Measurements from ENCODE around the gene RPS27.

RPS27 gene

GRCh38 chr1:153962088-153963029 is 28.2 kb upstream of the RPS27 start:
- no peak for DNase-seq (ENCODE audit: low spot score)
- no peak for TF ChIP-seq CTCF (IDR thresholded peaks at IDR 0.05; ENCODE audit: extremely low read depth, missing control alignments)

GRCh38 chr1:153963030-153963849 is 27.3 kb upstream of the RPS27 start, which contains the start of gene SLC39A1:
TSS of gene SLC39A1 (minus strand) at chr1:153963537. CDS start at chr1:153962715, 822 bp downstream.
- DNase-seq (ENCODE audit: low spot score) = peak; percentile 89
- TF ChIP-seq CTCF (IDR thresholded peaks at IDR 0.05; ENCODE audit: extremely low read depth, missing control alignments) = no peak

GRCh38 chr1:153963850-153964331 is 26.7 kb upstream of the RPS27 start:
- DNase-seq (ENCODE audit: low spot score) = no peak
- TF ChIP-seq CTCF (IDR thresholded peaks at IDR 0.05; ENCODE audit: extremely low read depth, missing control alignments) = no peak

GRCh38 chr1:153967107-153967999 is 23.2 kb upstream of the RPS27 start, which contains the start of gene CREB3L4:
TSS of gene CREB3L4 (plus strand) at chr1:153967902. CDS start at chr1:153968526, 624 bp downstream.
- peak; percentile 35 for TF ChIP-seq CTCF (IDR thresholded peaks at IDR 0.05; ENCODE audit: extremely low read depth, missing control alignments)

GRCh38 chr1:153968000-153968363 is 22.6 kb upstream of the RPS27 start:
- TF ChIP-seq CTCF (IDR thresholded peaks at IDR 0.05; ENCODE audit: extremely low read depth, missing control alignments) = no peak
- DNase-seq (ENCODE audit: low spot score) = no peak

More at GRCh38 chr1:153967107-153967999, 23.2 kb upstream of the RPS27 start, which contains the start of gene CREB3L4:
- DNase-seq (ENCODE audit: low spot score) = peak; percentile 90

- no peak for DNase-seq (ENCODE audit: low spot score)
- no peak for TF ChIP-seq CTCF (IDR thresholded peaks at IDR 0.05; ENCODE audit: extremely low read depth, missing control alignments)
These were observed 22.2 kb upstream of the RPS27 start for GRCh38 chr1:153968408-153968807.
